ENCODE results near the gene CMA1. TPM values are rescaled to one million over a fixed set of nuclear protein-coding genes. Genes with fewer than 3 reads are reported as not detected.
"Not testable (repeated sequence)": the region's sequence is repeated elsewhere in the genome, so short reads cannot be mapped to it uniquely, and the experiment has no call there.

The CMA1 gene
- polyA plus RNA-seq, 6 donors from 2014 or later = not detected

DNA sequence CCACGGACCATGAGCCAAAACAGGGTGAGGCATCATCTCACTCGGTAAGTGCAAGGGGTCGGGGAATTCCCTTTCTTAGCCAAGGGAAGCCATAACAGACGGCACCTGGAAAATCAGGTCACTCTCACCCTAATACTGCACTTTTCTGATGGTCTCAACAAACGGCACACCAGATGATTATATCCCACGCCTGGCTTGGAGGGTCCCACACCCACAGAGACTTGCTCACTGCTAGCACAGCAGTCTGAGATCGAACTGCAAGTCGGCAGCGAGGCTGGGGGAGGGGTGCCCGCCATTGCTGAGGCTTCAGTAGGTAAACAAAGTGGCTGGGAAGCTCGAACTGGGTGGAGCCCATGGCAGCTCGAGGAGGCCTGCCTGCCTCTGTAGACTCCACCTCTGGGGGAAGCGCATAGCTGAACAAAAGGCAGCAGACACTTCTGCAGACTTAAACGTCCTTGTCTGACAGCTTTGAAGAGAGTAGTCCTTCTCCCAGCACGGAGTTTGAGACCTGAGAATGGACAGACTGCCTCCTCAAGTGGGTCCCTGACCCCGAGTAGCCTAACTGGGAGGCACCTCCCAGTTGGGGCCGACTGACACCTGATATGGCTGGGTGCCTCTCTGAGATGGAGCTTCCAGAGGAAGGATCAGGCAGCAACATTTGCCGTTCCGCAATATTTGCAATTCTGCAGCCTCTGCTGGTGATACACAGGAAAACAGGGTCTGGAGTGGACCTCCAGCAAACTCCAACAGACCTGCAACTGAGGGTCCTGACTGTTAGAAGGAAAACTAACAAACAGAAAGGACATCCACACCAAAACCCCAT, 16.3 kb downstream of the CMA1 start:
- not testable (repeated sequence) for DNase-seq; H3K4me1 Mint-ChIP-seq; H3K27ac Mint-ChIP-seq; ATAC-seq (ENCODE audit: low read depth in 2 of 2); H3K4me3 Mint-ChIP-seq
- Mint-ChIP-seq H3K27me3 (peaks cover 9 to 18% (median 15%) of the 10 kb centered on the region in 3 donors), H3K9me3 (peaks cover 0 to 22% (median 11%) of the 10 kb centered on the region in 7 donors), H3K36me3 (peaks cover 0 to 13% of the 10 kb centered on the region in 2 donors)

DNA sequence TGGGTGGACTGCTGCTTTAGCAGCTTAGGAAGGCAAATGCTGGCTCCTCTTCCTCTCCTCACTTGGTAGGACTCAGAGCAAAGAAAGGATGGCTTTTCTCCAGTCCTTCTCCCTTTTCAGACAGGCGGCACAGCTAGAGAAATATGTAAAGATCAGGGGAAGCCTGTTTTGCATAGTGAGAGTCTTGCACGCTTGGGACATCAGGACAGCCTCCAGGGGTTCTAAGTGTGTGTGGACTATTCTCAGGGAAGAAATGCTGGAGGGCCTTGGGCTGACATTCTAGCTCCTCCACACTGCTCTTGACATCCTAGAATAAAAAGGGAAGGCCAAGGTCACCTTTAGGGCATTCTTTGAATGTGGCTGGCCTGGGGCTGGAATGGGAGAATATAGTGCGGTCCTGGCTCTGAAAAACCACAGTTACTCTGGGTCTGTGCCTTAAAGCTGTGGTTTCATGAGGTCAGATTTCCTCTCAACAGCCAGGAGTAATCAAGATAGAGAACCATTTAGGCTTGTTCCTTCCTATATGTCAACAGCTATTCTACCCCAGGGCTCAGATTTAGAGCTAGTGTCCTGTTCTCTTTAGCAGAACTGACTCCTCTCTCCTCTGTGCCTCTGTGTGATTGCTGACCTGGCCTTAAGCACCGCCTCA, 24.3 kb downstream of the CMA1 start:
- no peaks in the 10 kb centered on the region for H3K36me3 Mint-ChIP-seq
- ATAC-seq (ENCODE audit: low read depth in 2 of 2) = peak; percentile 41 to 61
- H3K4me1 Mint-ChIP-seq = peaks cover 15 to 17% (median 15%) of the 10 kb centered on the region in 3 donors
- no peak for DNase-seq
- peak overlapping the region in 1 of 8 donors; percentile 47 for H3K4me3 Mint-ChIP-seq
- H3K27me3 Mint-ChIP-seq = peaks cover 0 to 7% (median 0%) of the 10 kb centered on the region in 3 donors
- H3K27ac Mint-ChIP-seq = no peak overlapping the region
- peaks cover 0 to 1% (median 0%) of the 10 kb centered on the region in 7 donors for H3K9me3 Mint-ChIP-seq

GRCh38 chr14:24482699-24483303, 25.3 kb downstream of the CMA1 start:
- H3K27me3 Mint-ChIP-seq; DNase-seq; H3K36me3 Mint-ChIP-seq; H3K27ac Mint-ChIP-seq; ATAC-seq (ENCODE audit: low read depth in 2 of 2); H3K9me3 Mint-ChIP-seq; H3K4me3 Mint-ChIP-seq: not testable (repeated sequence)
- H3K4me1 Mint-ChIP-seq = peaks cover 15 to 17% (median 15%) of the 10 kb centered on the region in 3 donors

DNA sequence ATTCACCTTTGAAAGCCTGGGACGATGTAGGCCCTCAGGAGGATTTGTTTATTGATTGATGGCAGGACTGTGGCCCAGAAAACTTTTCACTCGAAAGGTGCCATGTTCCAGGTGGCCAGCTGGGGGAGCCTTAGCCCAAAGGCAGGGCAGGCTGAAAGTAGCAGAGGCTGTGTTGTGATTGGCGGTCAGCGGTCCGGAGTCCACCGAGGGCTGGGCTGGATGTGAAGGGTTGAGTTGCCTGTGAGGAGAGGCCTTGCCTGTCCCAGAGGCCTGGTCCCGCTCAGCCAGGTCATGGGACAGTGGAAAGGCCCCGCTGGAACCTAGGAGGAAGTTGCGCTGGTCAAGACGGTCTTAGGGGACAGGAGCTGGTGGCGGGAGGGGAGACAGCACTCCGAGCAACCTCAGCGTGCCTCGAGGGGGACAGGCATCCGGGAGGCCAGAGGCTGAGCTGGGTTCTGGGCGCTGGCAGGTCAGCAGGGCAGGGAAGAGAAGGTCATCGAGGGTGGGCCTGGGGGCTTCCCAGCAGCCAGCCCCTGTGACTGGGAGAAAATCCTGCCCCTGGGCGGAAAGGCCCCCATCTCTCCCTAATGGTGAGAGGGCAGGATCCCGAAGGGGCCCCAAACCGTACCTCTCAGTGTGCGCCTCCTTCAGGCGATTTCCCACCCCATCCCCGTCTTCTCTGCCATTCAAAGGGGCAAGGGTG, 26.3 kb downstream of the CMA1 start:
- H3K27me3 Mint-ChIP-seq = peaks cover 0 to 8% (median 0%) of the 10 kb centered on the region in 3 donors
- peak overlapping the region in 7 of 8 donors; percentile 34 to 91 (median 73) for H3K4me3 Mint-ChIP-seq
- peaks cover 0 to 2% (median 0%) of the 10 kb centered on the region in 7 donors for H3K9me3 Mint-ChIP-seq
- no peaks in the 10 kb centered on the region for H3K36me3 Mint-ChIP-seq
- ATAC-seq (ENCODE audit: low read depth in 2 of 2) (peak; percentile 63 to 67), DNase-seq (peak; percentile 3)
- H3K27ac Mint-ChIP-seq = peak overlapping the region in 3 of 6 donors; percentile 32 to 95 (median 74)
- H3K4me1 Mint-ChIP-seq = peaks cover 15 to 17% (median 15%) of the 10 kb centered on the region in 3 donors

- H3K9me3 Mint-ChIP-seq; ATAC-seq (ENCODE audit: low read depth in 2 of 2); H3K27me3 Mint-ChIP-seq; H3K36me3 Mint-ChIP-seq; DNase-seq; H3K4me3 Mint-ChIP-seq; H3K27ac Mint-ChIP-seq: not testable (repeated sequence)
- peaks cover 15 to 17% (median 15%) of the 10 kb centered on the region in 3 donors for H3K4me1 Mint-ChIP-seq
Measured at GRCh38 chr14:24479999-24480398, 28.1 kb downstream of the CMA1 start.

GRCh38 chr14:24475261-24475660, 32.8 kb downstream of the CMA1 start:
- Mint-ChIP-seq H3K4me1 (no peaks in the 10 kb centered on the region), H3K27me3 (peaks cover 0 to 15% (median 3%) of the 10 kb centered on the region in 3 donors), H3K27ac (no peak overlapping the region), H3K9me3 (peaks cover 0 to 11% (median 4%) of the 10 kb centered on the region in 7 donors), H3K4me3 (no peak overlapping the region), H3K36me3 (peaks cover 0 to 5% of the 10 kb centered on the region in 2 donors)
- ATAC-seq (ENCODE audit: low read depth in 2 of 2) = no peak
- DNase-seq = no peak

DNA sequence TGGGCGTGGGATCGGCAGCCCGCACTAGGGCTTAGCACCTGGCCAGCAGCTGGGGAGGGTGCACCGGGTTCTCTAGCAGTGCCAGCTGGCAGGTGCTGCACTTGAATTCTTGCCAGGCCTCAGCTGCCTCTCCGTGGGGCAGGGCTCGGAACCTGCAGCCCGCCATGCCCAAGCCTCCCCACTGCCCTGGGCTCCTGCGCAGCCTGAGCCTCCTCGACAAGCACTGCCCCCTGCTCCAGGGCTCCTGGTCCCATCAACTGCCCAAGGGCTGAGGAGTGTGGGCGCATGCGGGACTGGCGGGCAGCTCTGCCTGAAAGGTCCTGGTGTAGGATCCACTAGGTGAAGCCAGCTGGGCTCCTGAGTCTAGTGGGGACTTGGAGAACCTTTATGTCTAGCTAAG, 34.9 kb downstream of the CMA1 start:
- H3K4me3 Mint-ChIP-seq = no peak overlapping the region
- H3K4me1 Mint-ChIP-seq = no peaks in the 10 kb centered on the region
- ATAC-seq (ENCODE audit: low read depth in 2 of 2) (no peak), DNase-seq (no peak)
- H3K36me3 Mint-ChIP-seq = peaks cover 0 to 5% of the 10 kb centered on the region in 2 donors
- peaks cover 0 to 14% (median 3%) of the 10 kb centered on the region in 7 donors for H3K9me3 Mint-ChIP-seq
- H3K27me3 Mint-ChIP-seq = peaks cover under 1 to 7% (median 3%) of the 10 kb centered on the region in 3 donors
- no peak overlapping the region for H3K27ac Mint-ChIP-seq

GRCh38 chr14:24470450-24470849, 37.6 kb downstream of the CMA1 start:
- Mint-ChIP-seq H3K9me3 (peaks cover 0 to 14% (median 3%) of the 10 kb centered on the region in 7 donors), H3K27me3 (peaks cover 3 to 14% (median 7%) of the 10 kb centered on the region in 3 donors), H3K36me3 (peaks cover 8 to 12% of the 10 kb centered on the region in 2 donors)
- H3K27ac Mint-ChIP-seq; H3K4me1 Mint-ChIP-seq; H3K4me3 Mint-ChIP-seq; DNase-seq; ATAC-seq (ENCODE audit: low read depth in 2 of 2): not testable (repeated sequence)

GRCh38 chr14:24465805-24466204, 42.3 kb downstream of the CMA1 start:
- DNase-seq = no peak
- H3K36me3 Mint-ChIP-seq = peaks cover 7 to 8% of the 10 kb centered on the region in 2 donors
- H3K4me1 Mint-ChIP-seq = peaks cover 4 to 9% (median 6%) of the 10 kb centered on the region in 3 donors
- H3K9me3 Mint-ChIP-seq = peaks cover 0 to 8% (median 0%) of the 10 kb centered on the region in 7 donors
- no peak overlapping the region for H3K4me3 Mint-ChIP-seq
- peaks cover 0 to 14% (median 4%) of the 10 kb centered on the region in 3 donors for H3K27me3 Mint-ChIP-seq
- no peak for ATAC-seq (ENCODE audit: low read depth in 2 of 2)
- no peak overlapping the region for H3K27ac Mint-ChIP-seq

DNA sequence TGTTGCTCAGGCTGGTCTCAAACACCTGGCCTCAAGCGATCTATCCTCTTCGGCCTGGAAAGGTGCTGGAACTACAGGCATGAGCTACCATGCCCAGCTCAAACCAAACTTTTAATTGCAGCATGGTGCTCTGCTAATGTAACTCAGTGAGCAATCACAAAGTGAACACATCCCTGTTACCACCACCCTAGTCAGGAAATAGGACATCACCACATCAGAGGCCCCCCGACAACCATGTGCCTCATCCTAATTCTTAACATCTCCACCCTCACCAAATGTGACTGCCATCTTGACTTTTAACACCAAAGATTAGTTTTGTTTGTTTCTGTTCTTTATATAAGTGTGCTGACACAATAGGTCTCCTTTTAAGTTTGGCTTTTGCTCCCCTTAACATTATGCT, 42.7 kb downstream of the CMA1 start:
- H3K27ac Mint-ChIP-seq = peak overlapping the region in 1 of 6 donors; percentile 27
- ATAC-seq (ENCODE audit: low read depth in 2 of 2) (no peak), DNase-seq (no peak)
- H3K27me3 Mint-ChIP-seq = peaks cover 0 to 14% (median 0%) of the 10 kb centered on the region in 3 donors
- H3K4me3 Mint-ChIP-seq = no peak overlapping the region
- peaks cover 7 to 8% of the 10 kb centered on the region in 2 donors for H3K36me3 Mint-ChIP-seq
- H3K4me1 Mint-ChIP-seq = peaks cover 4 to 9% (median 6%) of the 10 kb centered on the region in 3 donors
- H3K9me3 Mint-ChIP-seq = peaks cover 0 to 5% (median 0%) of the 10 kb centered on the region in 7 donors

GRCh38 chr14:24463884-24464785, 43.9 kb downstream of the CMA1 start:
- Mint-ChIP-seq H3K4me1 (peaks cover 4 to 9% (median 6%) of the 10 kb centered on the region in 3 donors), H3K4me3 (no peak overlapping the region), H3K27me3 (peaks cover 0 to 19% (median 0%) of the 10 kb centered on the region in 3 donors), H3K9me3 (peaks cover 0 to 3% (median 0%) of the 10 kb centered on the region in 7 donors), H3K36me3 (peaks cover 7 to 8% of the 10 kb centered on the region in 2 donors), H3K27ac (peak overlapping the region in 1 of 6 donors; percentile 83)
- DNase-seq = no peak
- ATAC-seq (ENCODE audit: low read depth in 2 of 2) = no peak
